ENCODE data around the gene UROD.

- TF ChIP-seq MAX (IDR thresholded peaks at IDR 0.05; ENCODE audit: low read depth, low read length) (no peak), CTCF (IDR thresholded peaks at IDR 0.05; ENCODE audit: low read depth, low read length) (no peak)
Observed at GRCh38 chr1:45016767-45017166, 4.7 kb downstream of the UROD start.
